NB4 (cell line): ENCODE results near the gene GNA12.

ENCODE experiments used
- CTCF ChIP-seq: IDR thresholded peaks from one replicate; pipeline ENCODE4 v1.5.1; 2012; ENCODE audit warnings: low read depth, low read length
- MYC ChIP-seq: IDR thresholded peaks from 2 replicates; pipeline ENCODE4 v1.6.1; 2011; ENCODE audit warnings: low read depth, low read length
- POLR2A ChIP-seq: IDR thresholded peaks from 2 replicates; pipeline ENCODE4 v1.6.1; 2011; ENCODE audit warnings: mild to moderate bottlenecking; ENCODE audit not compliant: insufficient read length; ENCODE audit errors: extremely low read depth

GRCh38 chr7:2734751-2735571 is 109.1 kb downstream of the GNA12 start:
- TF ChIP-seq CTCF = no peak
- peak; percentile 72 for TF ChIP-seq POLR2A
- peak; percentile 84 for TF ChIP-seq MYC
